IMR-90 (cell line): ENCODE results near the gene MAGI3. TPM values are rescaled to one million over a fixed set of nuclear protein-coding genes. Genes with fewer than 3 reads are reported as not detected.

ENCODE experiments used
- ELK1 ChIP-seq: fragments of 150-350 bp; IDR thresholded peaks from 2 replicates; pipeline ENCODE4 v1.6.1; 2016; ENCODE audit warnings: low read depth, mild to moderate bottlenecking, low read length, moderate library complexity, borderline replicate concordance
- POLR2A ChIP-seq: IDR thresholded peaks from 2 replicates; pipeline ENCODE4 v1.6.1; 2012; ENCODE audit warnings: mild to moderate bottlenecking, low read depth, low read length
- RCOR1 ChIP-seq: IDR thresholded peaks from 2 replicates; pipeline ENCODE4 v1.6.1; 2012; ENCODE audit warnings: mild to moderate bottlenecking, low read length, improper control_type of control experiment; ENCODE audit not compliant: insufficient replicate concordance
- RFX5 ChIP-seq: IDR thresholded peaks from 2 replicates; pipeline ENCODE4 v1.8.0; 2012; ENCODE audit warnings: low read depth, mild to moderate bottlenecking, low read length, moderate library complexity
- SMC3 ChIP-seq: fragments of 150-350 bp; IDR thresholded peaks from 2 replicates; pipeline ENCODE4 v1.6.1; 2016; ENCODE audit warnings: low read depth, mild to moderate bottlenecking, antibody characterized with exemption, low read length, moderate library complexity
- polyA plus RNA-seq, 3 experiments: library from polyadenylated mRNA; depleted of rRNA; stranded (reverse); fragments of >200 nt; gene quantifications; 2 replicates each; pipeline ENCODE4 v1.2.3, GENCODE V29; 2012; ENCODE audit warnings: low replicate concordance in 1 of 3
- total RNA-seq: library from RNA; depleted of rRNA; stranded (reverse); fragments of >200 nt; gene quantifications from 2 replicates; pipeline ENCODE4 v1.2.3, GENCODE V29; 2012

MAGI3 gene
- total and polyA plus RNA-seq, 2 of the 4 experiments (the other 2 are of a cell fraction): 2.5 to 8.8 TPM

- no peak for TF ChIP-seq ELK1
- no peak for TF ChIP-seq RCOR1
- no peak for TF ChIP-seq SMC3
- no peak for TF ChIP-seq POLR2A
- no peak for TF ChIP-seq RFX5
Measured at GRCh38 chr1:113389359-113389952, 859 bp upstream of the MAGI3 start (continued).
